Measurements from ENCODE around the gene DNAJC5.
"Not testable (repeated sequence)": the region's sequence is repeated elsewhere in the genome, so short reads cannot be mapped to it uniquely, and the experiment has no call there.

The DNAJC5 gene

DNA sequence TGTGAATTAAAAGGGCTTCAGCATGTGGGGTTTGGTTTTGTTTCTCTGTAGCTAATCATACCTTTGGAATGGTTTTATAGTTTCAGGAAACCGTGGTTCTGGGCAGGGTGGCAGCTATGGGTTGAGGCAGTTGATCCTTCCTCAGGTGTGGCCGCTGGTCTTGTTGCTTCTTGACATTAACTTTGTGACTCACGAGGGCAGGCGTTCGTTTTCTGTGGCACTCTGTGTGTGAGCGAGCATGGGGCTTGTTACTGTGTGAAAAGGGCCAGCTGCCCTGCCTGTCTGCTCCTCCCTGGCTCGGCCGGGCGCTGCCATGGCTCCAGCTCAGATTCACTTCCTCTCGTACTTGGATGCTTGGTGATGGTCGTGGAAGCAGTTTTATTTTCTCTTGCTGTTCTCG lies 16.2 kb downstream of the DNAJC5 start:
- DNase-seq (ENCODE audit: low read depth in 2 of 2), result no peak

- DNase-seq (ENCODE audit: low read depth in 2 of 2), result no peak
Measured at GRCh38 chr20:63913768-63914167, 18.8 kb downstream of the DNAJC5 start.

DNA sequence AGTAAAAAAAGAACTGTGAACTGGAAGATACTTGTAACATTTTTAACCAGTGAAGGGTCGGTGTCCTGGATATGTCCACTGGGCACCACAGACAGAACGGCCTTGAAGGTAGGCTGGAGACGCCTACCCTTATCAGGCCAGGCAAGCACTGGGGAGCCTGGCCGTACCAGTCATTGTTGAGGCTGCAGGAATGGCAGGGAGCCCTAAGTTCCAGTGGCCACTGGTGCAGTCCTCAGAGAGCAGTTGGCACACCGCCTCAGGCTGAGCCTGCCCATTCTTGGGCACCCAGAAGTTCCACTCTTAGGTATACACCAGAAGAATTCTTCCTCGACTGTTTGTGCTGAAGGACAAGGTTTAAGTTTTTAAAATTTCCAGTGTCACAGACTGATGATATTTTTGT lies 20.5 kb downstream of the DNAJC5 start:
- DNase-seq (ENCODE audit: low read depth in 2 of 2), result no peak

GRCh38 chr20:63916371-63916939 lies 21.5 kb downstream of the DNAJC5 start:
- DNase-seq (ENCODE audit: low read depth in 2 of 2), result not testable (repeated sequence)

DNA sequence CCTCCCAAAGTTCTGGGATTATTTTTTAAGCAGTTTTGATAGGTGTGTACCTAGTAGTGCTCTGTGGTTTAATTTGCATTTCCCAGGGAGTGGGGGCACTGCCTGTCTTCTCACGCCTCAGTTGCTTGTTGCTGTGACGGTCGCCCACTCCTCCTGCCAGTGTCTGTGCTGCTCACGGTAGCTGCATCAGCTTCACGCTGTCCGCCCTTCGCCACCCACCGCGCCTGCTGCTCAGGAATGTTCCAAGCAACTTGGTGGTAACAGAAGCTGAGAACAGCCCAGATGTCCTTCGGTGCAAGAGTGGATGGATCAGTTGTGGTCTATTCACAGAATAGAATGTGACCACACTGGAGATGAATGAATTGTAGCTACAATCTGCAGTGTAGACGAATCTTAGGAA lies 22.9 kb downstream of the DNAJC5 start:
- DNase-seq (ENCODE audit: low read depth in 2 of 2), result no peak

DNA sequence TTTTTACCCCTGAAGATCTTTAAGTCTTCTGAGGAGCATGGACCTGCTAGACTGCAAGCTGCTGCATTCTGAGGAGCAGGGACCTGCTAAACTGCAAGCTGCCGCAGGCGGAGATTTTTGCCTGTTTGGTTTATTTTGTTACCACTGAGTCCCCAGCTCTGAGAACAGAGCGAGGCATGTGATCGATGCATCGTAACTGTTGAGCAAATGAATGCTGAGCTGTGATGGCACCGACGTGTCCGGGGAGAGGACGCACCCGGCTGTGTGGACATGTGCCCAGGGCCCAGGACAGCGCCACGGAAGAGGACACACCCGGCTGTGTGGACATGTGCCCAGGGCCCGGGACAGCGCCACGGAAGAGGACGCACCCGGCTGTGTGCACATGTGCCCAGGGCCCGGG lies 24.2 kb downstream of the DNAJC5 start:
- DNase-seq (ENCODE audit: low read depth in 2 of 2), result no peak

DNA sequence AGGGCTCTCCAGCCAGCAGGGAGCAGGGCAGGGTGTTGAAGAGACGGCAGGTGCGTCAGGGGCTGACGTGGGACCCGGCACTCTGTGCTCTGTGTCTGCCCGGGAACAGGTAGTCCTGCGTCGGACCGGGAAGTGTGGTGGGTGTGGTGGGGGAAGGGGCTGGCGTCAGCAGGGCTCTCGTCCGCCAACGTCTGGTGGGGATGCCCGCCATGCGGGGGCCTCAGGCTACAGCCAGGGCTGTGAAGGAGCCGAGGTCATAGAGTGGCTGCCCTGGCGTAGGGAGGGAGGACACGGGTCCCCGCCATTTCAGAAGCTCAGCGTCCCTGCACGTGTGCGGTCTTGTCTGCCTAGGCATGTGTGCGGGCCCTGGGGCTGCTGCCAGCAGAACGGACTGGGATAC lies 25.3 kb downstream of the DNAJC5 start:
- no peak for DNase-seq (ENCODE audit: low read depth in 2 of 2)

GRCh38 chr20:63923651-63924050 lies 28.7 kb downstream of the DNAJC5 start:
- no peak for DNase-seq (ENCODE audit: low read depth in 2 of 2)

DNA sequence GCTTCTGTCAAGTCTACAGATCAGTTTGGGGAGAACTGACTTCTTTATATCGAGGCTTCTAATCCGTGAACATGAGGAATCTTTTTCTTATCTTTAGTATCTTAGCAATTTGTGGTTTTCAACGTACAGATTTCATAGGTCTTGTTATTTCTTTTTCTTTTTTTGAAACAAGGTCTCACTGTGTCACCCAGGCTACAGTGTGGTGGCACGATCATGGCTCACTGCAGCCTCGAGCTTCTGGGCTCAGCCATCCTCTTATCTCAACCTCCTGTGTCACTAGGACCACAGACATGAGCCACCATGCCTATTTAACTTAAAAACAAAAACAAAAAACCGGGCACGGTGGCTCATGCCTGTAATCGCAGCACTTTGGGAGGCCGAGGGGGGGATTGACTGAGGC lies 29.3 kb downstream of the DNAJC5 start:
- DNase-seq (ENCODE audit: low read depth in 2 of 2), result no peak

- DNase-seq (ENCODE audit: low read depth in 2 of 2), result no peak
Measured at GRCh38 chr20:63926298-63926697, 31.4 kb downstream of the DNAJC5 start.

DNA sequence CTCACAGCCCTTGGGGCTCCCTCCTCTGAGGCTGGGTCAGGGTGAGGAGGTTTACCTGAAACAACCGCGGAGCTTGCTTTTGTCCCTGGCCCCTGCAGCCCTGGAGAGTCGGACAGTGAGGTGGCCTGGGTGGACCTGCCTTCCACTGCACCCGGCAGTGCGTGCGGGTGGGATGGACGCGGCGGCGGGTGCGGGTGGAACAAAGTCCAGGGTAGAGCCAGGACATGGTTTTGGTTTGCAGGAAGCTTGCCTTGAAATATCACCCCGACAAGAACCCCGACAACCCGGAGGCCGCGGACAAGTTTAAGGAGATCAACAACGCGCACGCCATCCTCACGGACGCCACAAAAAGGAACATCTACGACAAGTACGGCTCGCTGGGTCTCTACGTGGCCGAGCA lies 34.1 kb downstream of the DNAJC5 start:
- DNase-seq (ENCODE audit: low read depth in 2 of 2), result no peak

DNA sequence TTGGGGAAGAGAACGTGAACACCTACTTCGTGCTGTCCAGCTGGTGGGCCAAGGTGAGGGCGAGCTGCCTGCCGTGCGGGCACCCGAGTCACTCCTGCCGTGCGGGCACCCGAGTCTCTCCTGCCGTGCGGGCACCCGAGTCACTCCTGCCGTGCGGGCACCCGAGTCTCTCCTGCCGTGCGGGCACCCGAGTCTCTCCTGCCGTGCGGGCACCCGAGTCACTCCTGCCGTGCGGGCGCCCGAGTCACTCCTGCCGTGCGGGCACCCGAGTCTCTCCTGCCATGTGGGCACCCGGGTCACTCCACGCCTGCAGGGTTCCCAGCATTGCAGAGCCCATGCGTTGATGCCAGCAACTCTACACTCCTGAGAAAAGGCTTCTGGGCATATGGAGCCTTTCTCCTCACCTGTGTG lies 34.6 kb downstream of the DNAJC5 start:
- not testable (repeated sequence) for DNase-seq (ENCODE audit: low read depth in 2 of 2)

GRCh38 chr20:63930971-63931553 lies 36.1 kb downstream of the DNAJC5 start:
- no peak for DNase-seq (ENCODE audit: low read depth in 2 of 2)

DNA sequence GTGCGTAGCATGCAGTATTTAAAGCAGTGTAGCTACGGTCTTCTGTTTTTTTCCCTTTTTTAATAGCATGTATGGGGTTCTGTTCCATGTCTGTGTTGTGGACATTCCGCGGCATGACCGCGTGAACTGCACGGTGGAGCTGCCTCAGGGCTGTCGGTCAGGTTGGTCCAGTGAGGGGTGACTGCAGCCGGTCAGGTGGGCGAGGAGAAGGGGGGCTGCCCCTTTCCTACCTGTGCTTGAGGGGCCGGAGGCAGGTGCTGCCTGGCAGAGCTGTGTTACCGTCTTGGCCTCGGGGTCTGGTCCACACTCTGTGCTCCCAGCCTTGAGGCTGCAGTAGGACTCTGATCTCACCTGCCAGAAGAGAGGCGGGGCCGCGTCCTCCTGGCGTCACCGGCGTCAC lies 36.8 kb downstream of the DNAJC5 start:
- no peak for DNase-seq (ENCODE audit: low read depth in 2 of 2)

GRCh38 chr20:63932606-63933160 lies 37.8 kb downstream of the DNAJC5 start:
- DNase-seq (ENCODE audit: low read depth in 2 of 2), result no peak

DNA sequence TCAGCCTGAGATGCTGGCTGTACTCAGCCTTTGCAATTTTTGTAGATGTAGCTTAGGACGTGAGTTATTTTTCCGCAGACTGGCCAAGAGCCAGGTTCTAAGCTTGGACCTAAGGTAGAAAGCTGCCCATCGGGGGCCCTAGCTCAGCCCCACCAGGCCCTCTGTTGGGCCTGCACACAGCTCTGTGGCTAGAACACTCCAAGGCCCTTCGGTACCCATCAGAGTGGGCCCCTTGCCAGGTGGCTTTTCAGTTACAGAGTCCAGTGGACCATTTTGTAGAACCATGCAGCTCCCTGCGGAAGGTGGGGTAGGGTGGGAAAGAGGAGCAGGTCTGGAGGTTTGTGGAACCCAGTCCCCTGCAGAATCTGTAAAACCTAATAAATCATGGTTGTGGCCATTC lies 38.7 kb downstream of the DNAJC5 start:
- DNase-seq (ENCODE audit: low read depth in 2 of 2), result no peak

DNA sequence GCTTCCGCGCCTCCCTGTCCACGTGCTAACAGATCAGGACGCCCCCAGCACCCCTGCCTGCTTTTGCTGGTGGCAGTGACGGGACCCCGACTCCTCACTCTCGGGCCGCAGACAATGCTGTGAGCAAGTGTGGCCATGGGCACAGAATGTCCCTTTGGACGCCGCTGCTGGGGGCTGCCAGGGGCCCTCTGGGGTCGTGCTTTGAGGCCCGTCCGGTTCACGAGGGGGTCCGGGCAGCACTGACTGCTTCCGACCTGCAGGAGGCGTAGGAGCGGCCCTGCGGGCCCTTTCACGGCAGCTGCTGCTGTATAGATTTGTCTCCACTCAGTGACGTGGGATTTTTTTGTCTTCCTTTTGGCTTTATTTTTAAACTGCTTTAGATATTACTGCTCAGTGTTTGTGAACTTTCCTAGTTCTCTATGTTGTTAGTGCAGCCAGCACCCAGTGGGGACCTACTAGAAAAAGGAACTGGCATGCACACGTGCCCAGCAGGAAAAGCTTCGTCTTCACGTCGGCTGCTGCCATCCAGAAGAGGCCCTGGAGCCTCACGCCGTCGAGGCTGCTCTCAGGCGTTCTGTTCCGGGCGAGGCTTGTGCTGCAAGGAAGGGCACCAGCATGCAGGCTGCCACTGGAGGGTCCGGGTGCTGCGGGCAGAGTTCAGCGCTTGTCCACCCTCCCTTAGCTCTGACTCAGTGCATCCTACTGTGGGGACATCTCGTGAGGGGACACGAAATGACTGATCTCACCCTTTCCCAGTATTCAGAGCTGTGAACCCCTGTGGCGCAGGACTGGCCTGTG lies 39.5 kb downstream of the DNAJC5 start:
- no peak for DNase-seq (ENCODE audit: low read depth in 2 of 2)

- DNase-seq (ENCODE audit: low read depth in 2 of 2), result no peak
Measured at GRCh38 chr20:63935447-63935846, 40.5 kb downstream of the DNAJC5 start.

GRCh38 chr20:63937596-63937995 lies 42.7 kb downstream of the DNAJC5 start:
- no peak for DNase-seq (ENCODE audit: low read depth in 2 of 2)

DNA sequence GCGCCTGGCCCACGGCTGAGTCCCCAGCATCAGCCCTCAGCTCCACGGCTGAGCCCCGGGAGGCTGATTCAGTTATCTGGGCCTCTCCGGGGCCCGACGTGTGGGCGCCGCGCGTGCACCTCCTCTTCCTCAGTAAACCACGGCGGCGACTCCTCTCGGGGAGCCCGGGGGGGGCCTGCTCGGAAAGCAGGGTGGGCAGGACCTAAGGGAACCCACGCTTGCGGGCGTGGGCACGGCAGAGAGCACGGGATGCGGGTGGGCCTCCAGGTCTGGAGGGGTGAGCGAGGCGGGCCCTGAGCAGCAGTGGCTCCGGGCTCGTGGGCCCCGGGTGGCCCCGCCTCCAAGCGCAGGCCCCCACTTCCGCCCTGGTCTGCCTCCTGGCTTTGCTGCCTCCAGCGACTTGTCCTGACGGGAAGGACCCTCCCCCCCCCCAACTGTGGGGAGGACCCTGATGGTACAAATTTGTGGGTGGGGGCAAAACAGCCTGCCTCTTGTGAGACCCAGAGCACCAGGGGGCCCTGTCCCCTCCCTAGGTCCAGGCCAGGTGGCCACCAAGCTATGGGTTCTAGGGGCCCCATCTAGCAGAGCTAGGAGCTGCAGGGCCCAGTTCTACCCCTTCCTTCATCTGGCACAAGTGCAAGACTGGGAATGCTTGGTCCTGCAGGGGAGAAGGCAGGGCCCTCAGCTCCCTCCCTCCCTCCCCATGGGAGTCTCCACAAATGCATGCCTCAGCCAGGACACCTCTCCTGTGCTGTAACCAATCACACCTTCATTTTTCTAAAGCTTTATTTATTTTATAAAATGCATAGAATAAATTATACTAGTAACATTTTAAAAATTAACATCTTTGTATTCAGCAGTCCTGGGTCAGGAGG lies 44.4 kb downstream of the DNAJC5 start:
- DNase-seq (ENCODE audit: low read depth in 2 of 2), result no peak

- DNase-seq (ENCODE audit: low read depth in 2 of 2), result no peak
Measured at GRCh38 chr20:63940071-63940471, 45.1 kb downstream of the DNAJC5 start.

All from fibroblast of skin of left quadriceps (primary cell).